Measurements from ENCODE around the gene TSNAXIP1.

TSNAXIP1 gene

GRCh38 chr16:67853670-67854069 is 47.0 kb downstream of the TSNAXIP1 start:
- Histone ChIP-seq H3K4me2 (ENCODE audit: low read length) (no peak overlapping the region), H3K9me3 (ENCODE audit: control insufficient read depth, low read length) (no peaks in the 10 kb centered on the region), H3K27ac (no peak overlapping the region), H3K36me3 (ENCODE audit: control insufficient read depth, insufficient read depth, low read length) (no peaks in the 10 kb centered on the region), H3K9ac (no peak overlapping the region), H3K27me3 (ENCODE audit: control insufficient read depth, insufficient read depth, low read length) (no peaks in the 10 kb centered on the region), H3K79me2 (peaks cover 77% of the 10 kb centered on the region), H3K4me1 (peaks cover 14% of the 10 kb centered on the region), H2AFZ (no peak overlapping the region), H3K4me3 (ENCODE audit: low read depth, low read length) (no peak overlapping the region)
- no peak for TF ChIP-seq CTCF (IDR thresholded peaks at IDR 0.05)

GRCh38 chr16:67855789-67856188 is 49.1 kb downstream of the TSNAXIP1 start:
- Histone ChIP-seq H3K9me3 (ENCODE audit: control insufficient read depth, low read length) (no peaks in the 10 kb centered on the region), H2AFZ (no peak overlapping the region), H3K9ac (no peak overlapping the region), H3K4me3 (ENCODE audit: low read depth, low read length) (no peak overlapping the region), H3K27me3 (ENCODE audit: control insufficient read depth, insufficient read depth, low read length) (no peaks in the 10 kb centered on the region), H3K27ac (no peak overlapping the region), H3K4me2 (ENCODE audit: low read length) (no peak overlapping the region), H3K36me3 (ENCODE audit: control insufficient read depth, insufficient read depth, low read length) (no peaks in the 10 kb centered on the region), H3K79me2 (peaks cover 73% of the 10 kb centered on the region), H3K4me1 (peaks cover 14% of the 10 kb centered on the region)
- no peak for TF ChIP-seq CTCF (IDR thresholded peaks at IDR 0.05)

GRCh38 chr16:67856927-67857546 is 50.3 kb downstream of the TSNAXIP1 start:
- Histone ChIP-seq H3K27ac (no peak overlapping the region), H3K9ac (no peak overlapping the region), H3K27me3 (ENCODE audit: control insufficient read depth, insufficient read depth, low read length) (no peaks in the 10 kb centered on the region), H3K79me2 (peaks cover 68% of the 10 kb centered on the region), H3K9me3 (ENCODE audit: control insufficient read depth, low read length) (no peaks in the 10 kb centered on the region), H3K4me1 (peaks cover 14% of the 10 kb centered on the region), H3K4me2 (ENCODE audit: low read length) (no peak overlapping the region), H3K4me3 (ENCODE audit: low read depth, low read length) (no peak overlapping the region), H3K36me3 (ENCODE audit: control insufficient read depth, insufficient read depth, low read length) (no peaks in the 10 kb centered on the region), H2AFZ (no peak overlapping the region)
- TF ChIP-seq CTCF (IDR thresholded peaks at IDR 0.05): no peak

GRCh38 chr16:67857547-67858233 is 51.0 kb downstream of the TSNAXIP1 start:
- no peak overlapping the region for H3K4me2 ChIP-seq (ENCODE audit: low read length)
- H3K4me1 ChIP-seq: peaks cover 14% of the 10 kb centered on the region
- peak overlapping the region; percentile 62 for H3K27ac ChIP-seq
- no peak overlapping the region for H3K4me3 ChIP-seq (ENCODE audit: low read depth, low read length)
- H3K36me3 ChIP-seq (ENCODE audit: control insufficient read depth, insufficient read depth, low read length): no peaks in the 10 kb centered on the region
- no peaks in the 10 kb centered on the region for H3K9me3 ChIP-seq (ENCODE audit: control insufficient read depth, low read length)
- H3K79me2 ChIP-seq: peaks cover 69% of the 10 kb centered on the region
- TF ChIP-seq CTCF (IDR thresholded peaks at IDR 0.05): no peak
- no peak overlapping the region for H3K9ac ChIP-seq
- H3K27me3 ChIP-seq (ENCODE audit: control insufficient read depth, insufficient read depth, low read length): no peaks in the 10 kb centered on the region
- no peak overlapping the region for H2AFZ ChIP-seq

- Histone ChIP-seq H3K79me2 (peaks cover 63% of the 10 kb centered on the region), H3K9me3 (ENCODE audit: control insufficient read depth, low read length) (no peaks in the 10 kb centered on the region), H3K36me3 (ENCODE audit: control insufficient read depth, insufficient read depth, low read length) (no peaks in the 10 kb centered on the region), H3K4me1 (peaks cover 14% of the 10 kb centered on the region), H3K27ac (peak overlapping the region; percentile 62), H2AFZ (no peak overlapping the region), H3K27me3 (ENCODE audit: control insufficient read depth, insufficient read depth, low read length) (no peaks in the 10 kb centered on the region), H3K4me2 (ENCODE audit: low read length) (no peak overlapping the region), H3K9ac (no peak overlapping the region), H3K4me3 (ENCODE audit: low read depth, low read length) (no peak overlapping the region)
- no peak for TF ChIP-seq CTCF (IDR thresholded peaks at IDR 0.05)
Measured at GRCh38 chr16:67858500-67858899, 51.8 kb downstream of the TSNAXIP1 start.
